NB4 (cell line): ENCODE results near the gene P2RX2.

Experiments used
- DNase-seq: peaks from one replicate; pipeline ENCODE4 v3.0.0; 2010; ENCODE audit warnings: low read depth
- H3K4me3 ChIP-seq: one replicate; pipeline ENCODE4 v1.5.1; 2011; ENCODE audit warnings: mild to moderate bottlenecking, low read depth, low read length, moderate library complexity
- MYC ChIP-seq: IDR thresholded peaks from 2 replicates; pipeline ENCODE4 v1.6.1; 2011; ENCODE audit warnings: low read depth, low read length
- POLR2A ChIP-seq: IDR thresholded peaks from 2 replicates; pipeline ENCODE4 v1.6.1; 2011; ENCODE audit warnings: mild to moderate bottlenecking; ENCODE audit not compliant: insufficient read length; ENCODE audit errors: extremely low read depth
- TF ChIP-seq, protein P1 (sequence below): IDR thresholded peaks from 2 replicates; pipeline ENCODE4 v1.6.1; 2011; ENCODE audit warnings: low read depth, low read length
- TF ChIP-seq, protein P2 (sequence below): IDR thresholded peaks from one replicate; pipeline ENCODE4 v1.5.1; 2012; ENCODE audit warnings: low read depth, low read length

P2RX2 gene

DNA sequence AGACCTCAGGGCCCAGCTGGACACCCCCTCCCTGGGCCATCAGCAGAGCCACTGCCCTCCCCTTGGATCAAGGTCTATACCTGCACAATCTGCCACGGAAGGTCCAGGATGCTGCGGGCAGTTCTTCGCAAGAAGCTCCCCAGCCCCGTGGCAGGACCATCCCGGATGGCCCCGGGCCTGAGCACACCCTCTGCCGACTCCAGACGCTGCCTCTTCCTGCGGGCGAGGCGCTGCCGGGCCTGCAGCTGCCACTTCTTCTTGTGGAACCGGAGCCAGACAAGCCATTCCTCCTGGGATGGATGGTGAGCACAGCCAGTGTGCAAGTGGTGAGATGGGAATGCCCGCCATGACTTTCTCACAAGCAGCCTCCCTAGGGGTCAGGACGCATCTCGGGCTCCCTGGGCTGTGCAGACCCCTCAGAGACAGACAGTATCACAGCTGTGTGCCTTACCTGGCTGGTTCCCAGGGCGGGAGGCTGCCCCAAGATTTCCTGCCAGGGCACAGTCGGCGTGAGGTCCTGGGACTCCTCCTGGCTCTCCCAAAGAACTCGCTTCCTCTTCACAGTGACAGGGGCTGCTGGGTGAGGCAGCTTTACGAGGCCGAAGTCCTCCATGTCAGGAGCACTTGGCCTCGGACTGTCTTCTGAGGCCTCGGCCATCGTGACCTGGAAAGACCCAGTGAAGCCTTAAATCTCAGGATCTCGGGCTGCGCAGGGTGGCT lies 30.8 kb downstream of the P2RX2 start:
- TF ChIP-seq, protein P1, sequence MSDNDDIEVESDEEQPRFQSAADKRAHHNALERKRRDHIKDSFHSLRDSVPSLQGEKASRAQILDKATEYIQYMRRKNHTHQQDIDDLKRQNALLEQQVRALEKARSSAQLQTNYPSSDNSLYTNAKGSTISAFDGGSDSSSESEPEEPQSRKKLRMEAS, result no peak
- TF ChIP-seq MYC, result no peak
- TF ChIP-seq, protein P2, sequence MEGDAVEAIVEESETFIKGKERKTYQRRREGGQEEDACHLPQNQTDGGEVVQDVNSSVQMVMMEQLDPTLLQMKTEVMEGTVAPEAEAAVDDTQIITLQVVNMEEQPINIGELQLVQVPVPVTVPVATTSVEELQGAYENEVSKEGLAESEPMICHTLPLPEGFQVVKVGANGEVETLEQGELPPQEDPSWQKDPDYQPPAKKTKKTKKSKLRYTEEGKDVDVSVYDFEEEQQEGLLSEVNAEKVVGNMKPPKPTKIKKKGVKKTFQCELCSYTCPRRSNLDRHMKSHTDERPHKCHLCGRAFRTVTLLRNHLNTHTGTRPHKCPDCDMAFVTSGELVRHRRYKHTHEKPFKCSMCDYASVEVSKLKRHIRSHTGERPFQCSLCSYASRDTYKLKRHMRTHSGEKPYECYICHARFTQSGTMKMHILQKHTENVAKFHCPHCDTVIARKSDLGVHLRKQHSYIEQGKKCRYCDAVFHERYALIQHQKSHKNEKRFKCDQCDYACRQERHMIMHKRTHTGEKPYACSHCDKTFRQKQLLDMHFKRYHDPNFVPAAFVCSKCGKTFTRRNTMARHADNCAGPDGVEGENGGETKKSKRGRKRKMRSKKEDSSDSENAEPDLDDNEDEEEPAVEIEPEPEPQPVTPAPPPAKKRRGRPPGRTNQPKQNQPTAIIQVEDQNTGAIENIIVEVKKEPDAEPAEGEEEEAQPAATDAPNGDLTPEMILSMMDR, result no peak
- TF ChIP-seq POLR2A, result no peak
- DNase-seq, result no peak
- no peak overlapping the region for H3K4me3 ChIP-seq

DNA sequence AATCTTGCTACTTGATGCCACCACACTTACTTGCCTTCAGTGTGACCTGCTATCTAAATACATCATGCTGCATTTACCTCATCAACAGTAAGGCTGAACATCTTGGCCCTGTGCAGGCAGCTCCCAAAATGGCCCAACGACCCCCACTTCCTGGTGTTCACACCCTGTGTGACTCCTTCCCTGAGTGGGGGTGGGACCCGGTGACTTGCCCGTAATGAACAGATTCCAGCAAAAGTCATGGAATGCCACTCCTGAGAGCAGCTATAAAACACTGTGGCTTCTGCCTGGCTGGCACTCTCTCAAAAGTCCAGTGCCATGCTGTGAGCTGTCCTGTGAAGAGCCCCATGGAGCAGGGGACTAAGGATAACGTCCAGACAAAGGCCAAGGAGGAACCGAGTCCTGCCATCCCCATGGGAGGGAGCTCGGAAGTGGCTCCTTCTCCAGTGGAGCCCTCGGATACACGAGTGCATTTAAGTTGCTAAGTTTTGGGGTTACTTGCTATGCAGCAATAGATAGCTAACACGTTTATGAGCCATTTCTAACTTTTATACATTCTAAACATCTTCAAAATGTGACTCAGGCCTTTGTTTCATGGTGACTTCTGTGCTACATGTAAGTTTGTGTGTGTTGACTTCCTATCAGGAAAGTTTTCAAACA lies 33.0 kb downstream of the P2RX2 start:
- TF ChIP-seq, protein P2, result no peak
- no peak for TF ChIP-seq POLR2A
- TF ChIP-seq MYC, result no peak
- TF ChIP-seq, protein P1, result no peak
- no peak for DNase-seq
- H3K4me3 ChIP-seq, result no peak overlapping the region

- TF ChIP-seq, protein P1, result no peak
- no peak for TF ChIP-seq POLR2A
- TF ChIP-seq MYC, result no peak
- TF ChIP-seq, protein P2, result no peak
- DNase-seq, result no peak
- H3K4me3 ChIP-seq, result no peak overlapping the region
These were observed 35.2 kb downstream of the P2RX2 start for GRCh38 chr12:132653567-132654290.

GRCh38 chr12:132657004-132657727 lies 38.6 kb downstream of the P2RX2 start:
- H3K4me3 ChIP-seq, result no peak overlapping the region
- peak; percentile 50 for DNase-seq
- TF ChIP-seq, protein P2, result no peak
- TF ChIP-seq, protein P1, result no peak
- TF ChIP-seq POLR2A, result no peak
- no peak for TF ChIP-seq MYC

GRCh38 chr12:132658149-132658894 lies 39.7 kb downstream of the P2RX2 start:
- no peak overlapping the region for H3K4me3 ChIP-seq
- no peak for DNase-seq
- TF ChIP-seq, protein P2, result no peak
- TF ChIP-seq MYC, result no peak
- TF ChIP-seq, protein P1, result no peak
